Measurements from ENCODE around the gene CGRRF1.

CGRRF1 gene

GRCh38 chr14:54490445-54491175 lies 19.1 kb upstream of the CGRRF1 start:
- no peak for DNase-seq

- DNase-seq = no peak
Measured at GRCh38 chr14:54493293-54493692, 16.4 kb upstream of the CGRRF1 start.

GRCh38 chr14:54497224-54497623 lies 12.5 kb upstream of the CGRRF1 start:
- no peak for DNase-seq

DNA sequence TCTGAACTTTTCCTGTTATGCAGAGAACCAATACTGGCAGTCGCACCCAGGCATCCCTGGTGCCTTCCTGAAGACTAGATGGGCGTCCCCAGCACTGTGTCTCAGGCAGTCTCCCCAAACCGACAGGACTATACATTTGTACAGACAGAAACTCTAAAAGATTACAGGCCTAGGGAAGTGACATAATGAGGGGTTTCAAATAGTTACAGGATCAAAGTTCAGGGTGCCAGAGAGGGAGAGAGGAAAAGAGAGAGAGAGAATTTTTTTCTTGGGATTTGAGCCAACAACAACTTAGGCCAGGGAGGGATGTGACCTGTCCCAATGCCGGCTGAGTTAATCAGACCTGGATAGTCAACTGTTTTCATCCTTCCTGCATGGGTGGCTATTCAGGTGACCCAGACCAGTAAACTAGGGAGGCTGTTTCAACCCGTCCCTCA lies 11.6 kb upstream of the CGRRF1 start:
- no peak for DNase-seq

DNA sequence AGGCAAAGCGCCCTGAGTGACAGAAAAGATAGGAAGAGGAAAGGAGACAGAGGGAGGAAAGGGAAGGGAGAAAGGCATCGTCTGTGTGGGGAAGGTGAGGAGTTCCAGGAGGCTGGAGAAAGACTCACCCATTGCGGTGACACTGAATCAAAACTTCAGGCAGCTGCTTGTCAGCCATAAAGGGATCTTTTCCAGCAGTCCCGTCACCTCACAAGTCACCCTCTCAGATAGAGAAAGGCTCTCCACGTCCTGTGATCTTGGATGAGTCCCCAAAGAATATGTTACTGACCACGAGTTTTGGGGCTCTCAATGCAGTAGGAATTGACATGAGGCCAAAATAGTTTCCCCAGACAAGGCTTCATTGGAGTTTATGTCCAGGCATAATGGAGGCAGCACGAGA lies 11.1 kb upstream of the CGRRF1 start:
- DNase-seq = no peak

DNA sequence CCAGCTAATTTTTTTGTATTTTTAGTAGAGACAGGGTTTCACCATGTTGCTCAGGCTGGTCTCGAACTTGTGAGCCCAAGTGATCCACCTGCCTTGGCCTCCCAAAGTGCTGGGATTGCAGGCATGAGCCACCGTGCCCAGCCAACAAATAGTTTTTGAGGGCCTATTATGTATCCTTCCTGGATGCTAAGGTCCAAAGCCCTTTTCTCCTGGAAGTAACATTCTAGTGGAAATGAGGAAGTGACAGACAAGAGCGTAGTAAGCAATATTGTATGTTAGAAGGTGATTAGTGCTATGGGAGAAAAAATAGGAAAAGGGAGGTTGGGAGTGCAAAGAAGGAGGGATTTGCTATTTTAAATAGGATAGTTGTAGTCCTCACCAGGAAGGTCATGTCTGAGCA lies 9.0 kb upstream of the CGRRF1 start:
- no peak for DNase-seq

DNA sequence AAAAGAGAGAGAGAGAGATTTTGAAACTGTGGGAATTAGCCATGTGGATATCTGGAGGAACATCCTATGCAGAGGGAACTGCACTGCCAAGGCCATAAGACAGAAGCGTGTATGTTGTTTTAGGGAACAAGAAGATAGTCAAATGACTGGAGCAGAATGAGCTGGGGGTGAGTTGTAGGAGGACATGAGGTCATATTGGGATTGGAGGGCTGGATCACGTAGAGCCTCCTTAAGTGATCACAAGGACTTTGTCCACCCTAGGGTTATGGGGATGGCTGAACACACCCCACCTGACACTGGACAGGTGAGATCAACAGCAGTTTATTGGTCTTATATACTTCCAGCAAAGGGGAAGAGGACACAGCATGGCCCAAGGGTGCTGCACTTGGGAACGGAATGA lies 8.2 kb upstream of the CGRRF1 start:
- no peak for DNase-seq

- DNase-seq = no peak
Measured at GRCh38 chr14:54502602-54503001, 7.1 kb upstream of the CGRRF1 start.

- no peak for DNase-seq
Measured at GRCh38 chr14:54503486-54503885, 6.2 kb upstream of the CGRRF1 start.

DNA sequence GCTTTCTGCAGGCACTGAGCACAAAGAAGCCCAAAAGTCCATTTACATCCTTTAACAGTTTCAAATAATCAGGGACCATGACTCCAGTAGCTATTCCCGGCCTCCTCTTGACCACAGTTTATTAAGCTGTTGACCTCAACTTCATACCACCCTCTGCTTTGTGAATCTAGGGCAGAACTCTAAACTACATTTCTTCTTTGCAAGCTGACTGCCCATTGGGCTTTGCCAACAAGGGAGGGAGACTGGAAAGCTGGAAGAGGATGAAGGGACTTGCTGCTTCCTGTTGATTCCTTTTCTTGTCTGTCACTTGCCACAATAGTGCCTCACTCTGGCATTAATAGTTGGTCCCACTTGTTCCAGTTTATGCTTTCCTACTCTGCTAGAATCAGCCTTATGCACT lies 2.7 kb downstream of the CGRRF1 start:
- DNase-seq = no peak

GRCh38 chr14:54515670-54516069 lies 6.0 kb downstream of the CGRRF1 start:
- no peak for DNase-seq

GRCh38 chr14:54516709-54517108 lies 7.0 kb downstream of the CGRRF1 start:
- no peak for DNase-seq

GRCh38 chr14:54524410-54524809 lies 14.7 kb downstream of the CGRRF1 start:
- DNase-seq = no peak

DNA sequence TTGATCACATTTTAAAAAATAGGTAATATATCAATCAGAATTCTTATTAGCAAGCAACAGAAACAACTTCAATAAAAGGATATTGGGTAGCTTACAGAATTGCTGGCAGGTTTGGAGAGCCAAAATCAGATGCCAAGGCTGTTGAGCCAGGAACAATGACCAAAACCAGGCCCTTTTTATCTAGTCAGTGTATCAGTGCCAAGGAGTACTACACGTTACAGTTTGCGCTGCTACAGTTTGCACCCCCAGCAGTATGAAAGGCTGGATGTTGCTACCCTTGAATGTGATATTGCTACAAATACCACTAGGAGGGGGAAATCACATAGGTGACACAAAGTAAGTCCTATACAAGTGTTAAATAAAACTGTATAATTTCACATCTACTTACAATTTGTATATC lies 19.3 kb downstream of the CGRRF1 start:
- DNase-seq = no peak

- no peak for DNase-seq
Measured at GRCh38 chr14:54529811-54530210, 20.1 kb downstream of the CGRRF1 start.

DNA sequence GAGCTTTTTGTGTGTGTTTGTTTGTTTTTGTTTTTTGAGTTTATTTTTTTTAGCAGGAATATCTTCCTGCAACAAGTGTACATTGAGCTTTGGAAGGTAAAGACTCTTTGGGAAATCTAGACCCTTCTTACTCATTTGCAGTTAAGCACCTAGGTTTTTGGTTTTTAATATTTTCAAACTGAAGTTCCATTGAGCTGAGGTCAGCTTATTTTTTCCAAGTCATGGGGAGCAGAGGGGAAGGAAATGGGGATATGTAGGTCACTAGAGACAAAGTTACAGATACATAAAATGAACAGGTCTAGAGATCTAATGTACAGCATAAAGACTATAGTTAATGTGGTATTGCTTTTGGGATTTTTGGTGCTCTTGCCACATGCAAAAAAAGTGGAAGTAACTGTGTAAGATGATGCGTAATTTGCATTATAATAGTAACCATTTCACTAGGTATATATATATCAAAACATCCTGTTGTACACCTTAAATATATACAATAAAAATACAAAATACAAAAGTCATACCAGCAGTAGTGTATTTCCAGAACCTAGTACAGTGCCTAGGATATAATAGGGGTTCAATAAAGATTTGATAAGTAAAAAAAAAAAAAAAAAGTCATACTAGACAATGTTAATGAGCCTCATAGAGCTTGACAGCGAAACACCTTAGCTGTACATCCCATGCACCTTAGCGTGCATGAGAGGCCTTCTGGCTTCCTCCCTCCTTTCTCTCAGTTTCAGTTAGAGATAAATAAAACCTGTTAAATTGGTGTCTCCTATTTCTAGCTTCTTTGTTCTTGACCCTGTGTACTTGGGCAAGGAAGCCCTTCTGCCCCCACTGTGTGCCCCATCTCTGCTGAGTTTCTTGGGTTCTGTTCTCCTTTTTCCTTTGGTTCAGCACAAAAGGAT lies 22.7 kb downstream of the CGRRF1 start:
- DNase-seq = no peak

- no peak for DNase-seq
Measured at GRCh38 chr14:54533100-54533499, 23.4 kb downstream of the CGRRF1 start.

DNA sequence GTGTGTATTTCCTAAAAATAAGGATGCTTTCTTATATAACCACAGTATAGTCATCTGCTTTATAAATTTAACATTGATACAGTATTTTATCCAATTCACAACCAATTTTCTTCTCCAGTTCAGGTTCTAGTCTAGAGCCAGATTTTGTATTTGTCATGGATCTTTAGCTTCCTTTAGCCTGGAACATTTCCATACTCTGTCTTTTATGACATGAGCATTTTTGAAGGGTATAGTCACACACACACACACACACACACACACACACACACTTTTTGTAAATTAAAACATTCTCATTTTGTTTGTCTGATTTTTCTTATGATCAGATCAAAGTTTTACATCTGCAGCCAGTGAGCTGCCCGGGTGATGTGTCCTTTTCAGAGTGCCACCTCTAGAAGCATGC lies 25.4 kb downstream of the CGRRF1 start:
- no peak for DNase-seq

DNA sequence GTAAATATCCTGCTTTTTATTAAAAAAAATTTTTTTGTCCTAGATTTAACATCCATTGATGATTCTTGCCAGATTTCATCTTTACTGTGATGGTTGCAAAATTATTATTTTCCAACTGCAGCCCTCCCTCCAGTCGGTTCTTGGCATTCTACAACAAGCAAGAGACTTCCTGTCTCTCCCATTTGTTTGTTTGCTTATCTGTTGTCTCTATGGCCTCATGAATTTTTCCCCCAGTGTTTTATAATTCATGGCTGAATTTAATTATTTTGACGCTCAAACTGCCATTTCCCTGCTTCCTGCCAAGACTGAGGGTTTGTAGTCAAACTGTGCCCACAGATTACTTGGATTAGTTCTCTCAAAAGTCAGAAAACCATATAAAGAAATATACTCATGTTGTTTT lies 25.9 kb downstream of the CGRRF1 start:
- DNase-seq = no peak

DNA sequence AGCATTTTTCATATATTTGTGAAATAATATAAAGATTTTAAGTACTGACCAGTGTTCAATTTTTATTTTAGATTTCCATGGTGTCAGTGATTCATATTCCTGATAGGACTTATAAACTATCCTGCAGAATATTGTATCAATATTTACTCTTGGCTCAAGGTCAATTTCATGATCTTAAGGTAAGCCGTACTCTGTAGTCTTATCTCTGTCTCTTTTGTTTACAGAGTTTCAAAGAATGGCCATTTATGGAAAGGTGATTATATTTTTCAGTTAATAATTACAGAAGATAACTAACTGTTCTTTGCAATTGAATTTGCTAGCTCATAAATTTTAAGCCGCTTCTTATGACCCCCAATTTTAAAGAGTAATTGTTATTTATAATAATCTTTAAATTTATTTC lies 27.9 kb downstream of the CGRRF1 start:
- DNase-seq = no peak

GRCh38 chr14:54538055-54538454 lies 28.3 kb downstream of the CGRRF1 start:
- DNase-seq = no peak

DNA sequence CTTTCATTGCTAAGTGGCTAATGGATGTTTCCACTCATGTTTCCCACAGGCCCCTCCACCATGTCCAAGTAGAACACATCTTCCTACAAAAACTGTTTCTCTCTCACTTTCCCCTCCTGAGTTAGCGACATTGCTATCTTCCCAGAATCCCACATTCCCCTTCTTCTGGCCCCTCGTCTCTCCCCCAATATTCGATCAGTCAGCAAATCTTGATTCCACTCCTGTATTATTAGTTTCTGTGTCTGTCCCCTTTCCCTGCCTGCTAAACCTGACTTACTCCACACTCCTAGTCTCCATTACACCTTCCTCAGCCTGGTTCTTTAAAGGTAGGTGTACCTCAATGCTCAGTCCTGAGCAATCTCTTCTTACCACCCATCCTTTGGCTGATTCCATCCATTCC lies 37.9 kb downstream of the CGRRF1 start:
- DNase-seq = no peak

- DNase-seq = no peak
Measured at GRCh38 chr14:54548491-54548890, 38.8 kb downstream of the CGRRF1 start.

DNA sequence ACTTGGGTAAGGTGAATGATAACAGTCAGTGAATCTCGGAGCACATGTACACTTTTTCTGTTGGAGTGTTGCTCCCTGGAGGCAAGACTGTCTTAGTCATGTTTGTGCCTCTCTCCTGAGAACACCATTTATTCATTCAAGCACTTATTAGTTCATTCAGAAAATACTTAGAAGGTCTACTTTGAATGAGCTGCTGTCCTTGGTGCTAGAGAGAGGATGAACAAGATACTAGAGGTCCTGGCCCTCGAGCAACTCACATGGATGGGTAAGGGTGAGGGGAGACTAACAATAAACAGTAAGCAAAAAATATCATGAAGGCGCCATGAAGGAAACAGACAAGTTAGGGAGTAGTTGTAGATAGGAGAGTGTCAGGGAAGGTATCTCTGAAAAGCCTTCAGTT lies 40.2 kb downstream of the CGRRF1 start:
- DNase-seq = no peak
